ENCODE data around the gene LHPP.

Gene LHPP

DNA sequence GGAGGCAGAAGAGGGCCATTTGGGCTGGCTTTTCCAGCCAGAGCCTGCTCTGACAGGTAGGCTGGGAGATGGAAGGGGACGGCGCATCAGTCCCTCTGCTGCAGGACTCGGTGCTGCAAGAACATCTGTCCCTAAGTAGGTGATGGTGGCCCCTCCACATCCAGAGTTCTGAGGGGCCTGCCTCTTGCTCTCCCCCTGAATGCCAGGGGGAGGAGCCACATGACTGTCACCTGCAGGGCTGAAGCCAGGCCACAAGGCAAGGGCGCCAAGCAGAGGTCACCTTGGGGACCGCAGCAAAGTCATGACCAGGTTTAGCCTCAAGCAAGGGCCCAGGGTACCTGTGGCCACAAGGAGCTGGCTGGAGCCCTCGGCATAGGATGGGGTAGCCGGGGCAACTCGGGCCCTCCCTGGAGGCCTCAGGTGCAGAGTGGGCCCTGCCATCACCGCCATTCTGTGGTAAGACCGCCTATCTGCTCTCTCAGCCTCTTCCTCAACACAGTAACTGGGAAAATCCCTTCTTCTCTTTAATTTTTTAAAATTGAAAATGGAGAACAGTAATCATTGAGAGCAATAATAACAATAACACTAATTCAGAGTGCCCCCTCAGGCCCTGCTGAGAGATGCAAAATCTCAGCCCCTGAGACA is 183.3 kb downstream of the LHPP start:
- DNase-seq (ENCODE audit: low spot score): no peak

GRCh38 chr10:124645467-124646095 is 184.0 kb downstream of the LHPP start:
- DNase-seq (ENCODE audit: low spot score): no peak

- DNase-seq (ENCODE audit: low spot score): no peak
These were observed 185.1 kb downstream of the LHPP start for GRCh38 chr10:124646483-124647352.

GRCh38 chr10:124647421-124648130 is 186.0 kb downstream of the LHPP start:
- no peak for DNase-seq (ENCODE audit: low spot score)

DNA sequence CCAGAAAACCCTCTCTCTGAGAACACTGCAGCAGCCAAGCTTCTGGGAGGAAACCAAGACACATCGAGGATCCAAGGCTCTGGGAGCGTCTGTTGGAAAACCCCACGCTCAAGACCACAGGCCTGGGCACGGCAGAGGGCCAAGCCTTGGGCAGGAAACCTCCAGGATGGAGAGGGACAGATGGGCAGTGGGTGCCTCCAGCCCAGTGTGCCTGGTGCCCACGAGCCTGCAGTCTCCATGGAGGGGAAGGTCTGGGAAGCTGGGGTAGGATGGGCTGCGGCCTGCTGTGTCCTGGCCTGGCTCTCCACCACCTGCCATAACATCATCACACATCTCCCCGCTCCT is 186.5 kb downstream of the LHPP start:
- no peak for DNase-seq (ENCODE audit: low spot score)

GRCh38 chr10:124648738-124649137 is 187.1 kb downstream of the LHPP start:
- DNase-seq (ENCODE audit: low spot score): peak; percentile 87

DNA sequence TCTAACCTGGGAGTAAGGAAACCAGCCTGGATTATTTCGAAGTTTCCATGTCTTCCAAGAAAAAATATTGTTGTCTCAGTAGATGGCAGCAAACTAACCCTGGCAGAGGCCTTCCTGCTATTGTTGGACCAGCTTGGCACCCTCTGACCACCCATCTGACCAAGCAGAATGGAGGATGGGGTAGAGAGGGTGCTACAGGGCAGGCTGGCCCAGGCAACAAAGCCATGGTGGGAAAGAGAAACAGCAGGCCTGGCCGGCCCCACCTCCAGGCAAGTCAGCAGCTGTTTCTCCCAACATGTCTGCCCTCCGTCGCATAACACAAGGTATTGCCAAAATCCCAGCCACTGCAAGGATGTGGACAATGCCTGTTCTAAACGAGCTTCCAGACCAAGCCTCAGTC is 187.6 kb downstream of the LHPP start:
- DNase-seq (ENCODE audit: low spot score): peak; percentile 83

DNA sequence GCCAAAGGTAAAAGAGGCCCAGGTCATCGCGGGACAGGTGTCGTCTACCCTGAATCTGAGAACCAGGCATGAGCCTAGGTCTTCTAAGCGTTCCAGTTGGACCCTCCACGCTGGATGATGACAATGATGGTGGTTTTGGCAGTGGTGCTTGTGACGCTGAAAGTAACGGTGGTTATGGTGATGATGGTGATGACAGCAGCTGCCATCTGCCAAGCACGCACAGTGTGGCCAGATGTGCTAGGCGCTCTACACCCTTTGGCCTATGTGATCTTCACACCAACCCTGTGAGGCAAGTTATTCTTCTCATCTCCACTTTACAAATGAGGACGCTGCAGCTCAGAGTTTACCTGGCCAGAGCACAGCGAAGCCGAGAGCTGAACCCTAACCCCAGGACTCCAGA is 188.6 kb downstream of the LHPP start:
- DNase-seq (ENCODE audit: low spot score): no peak

GRCh38 chr10:124650820-124651401 is 189.3 kb downstream of the LHPP start:
- no peak for DNase-seq (ENCODE audit: low spot score)

DNA sequence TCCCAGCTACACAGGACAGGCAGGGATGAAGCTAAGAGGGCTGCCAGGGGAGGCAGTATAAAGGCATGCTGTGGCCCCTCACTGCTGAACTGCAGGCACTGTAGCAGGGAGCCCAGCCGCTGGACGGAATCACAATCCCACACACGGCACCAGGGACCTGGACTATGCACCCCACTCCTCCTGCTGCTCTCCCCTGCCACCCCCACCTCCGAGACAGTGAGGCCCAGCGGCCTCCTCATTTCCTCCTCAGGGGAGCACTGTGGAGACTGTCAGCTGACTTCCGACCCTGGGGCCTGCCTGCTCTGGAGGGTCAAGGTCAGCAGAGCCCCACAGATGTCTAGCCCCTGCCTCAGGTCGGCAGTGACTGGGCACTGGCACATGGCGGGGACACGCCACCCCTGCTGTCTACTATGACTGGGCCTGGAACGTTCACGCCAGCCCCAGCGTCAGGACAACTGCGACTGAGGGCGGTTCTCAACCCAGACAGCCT is 189.8 kb downstream of the LHPP start:
- DNase-seq (ENCODE audit: low spot score): no peak

- DNase-seq (ENCODE audit: low spot score): no peak
These were observed 190.6 kb downstream of the LHPP start for GRCh38 chr10:124652200-124652599.

DNA sequence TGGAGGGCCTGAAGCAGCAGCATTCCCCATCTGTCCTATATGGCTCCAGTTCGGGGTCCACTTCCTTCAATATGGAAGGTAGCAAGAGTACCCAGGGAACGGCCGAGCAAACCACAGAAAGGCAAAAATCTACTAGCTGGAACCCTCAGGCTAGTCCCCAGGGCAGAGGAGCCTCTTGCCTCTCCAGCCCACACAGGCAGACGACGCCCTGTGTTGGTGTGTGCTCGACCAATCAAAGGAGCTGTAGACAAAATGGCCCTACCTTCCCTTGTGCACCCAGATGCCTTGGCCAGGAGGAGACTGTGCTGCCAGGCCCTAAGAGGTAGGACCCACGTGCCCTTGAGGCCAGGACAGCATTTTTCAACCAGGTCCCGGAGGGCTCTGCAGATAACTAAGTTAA is 191.1 kb downstream of the LHPP start:
- no peak for DNase-seq (ENCODE audit: low spot score)

DNA sequence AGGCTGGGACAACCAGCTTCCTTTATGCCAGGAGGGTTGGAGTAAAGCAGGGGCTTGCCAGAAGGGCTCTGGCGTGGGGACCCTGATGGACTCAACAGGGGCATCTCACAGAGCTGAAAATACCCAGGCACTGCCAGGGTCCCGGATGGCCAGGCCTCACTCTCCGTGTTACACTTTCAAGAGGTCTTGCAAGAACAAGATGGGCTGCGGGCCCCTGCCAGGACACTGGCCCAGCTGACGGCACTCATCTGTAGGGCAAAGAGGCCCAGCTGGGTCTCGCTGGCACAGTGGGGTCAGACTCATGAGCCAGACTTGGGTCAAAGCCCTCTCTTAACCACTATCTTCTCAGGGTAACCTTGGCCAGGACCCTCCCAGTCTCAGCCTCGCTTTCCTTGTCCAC is 191.7 kb downstream of the LHPP start:
- no peak for DNase-seq (ENCODE audit: low spot score)

- no peak for DNase-seq (ENCODE audit: low spot score)
These were observed 192.4 kb downstream of the LHPP start for GRCh38 chr10:124653811-124654651.

GRCh38 chr10:124654686-124655085 is 193.1 kb downstream of the LHPP start:
- DNase-seq (ENCODE audit: low spot score): no peak

DNA sequence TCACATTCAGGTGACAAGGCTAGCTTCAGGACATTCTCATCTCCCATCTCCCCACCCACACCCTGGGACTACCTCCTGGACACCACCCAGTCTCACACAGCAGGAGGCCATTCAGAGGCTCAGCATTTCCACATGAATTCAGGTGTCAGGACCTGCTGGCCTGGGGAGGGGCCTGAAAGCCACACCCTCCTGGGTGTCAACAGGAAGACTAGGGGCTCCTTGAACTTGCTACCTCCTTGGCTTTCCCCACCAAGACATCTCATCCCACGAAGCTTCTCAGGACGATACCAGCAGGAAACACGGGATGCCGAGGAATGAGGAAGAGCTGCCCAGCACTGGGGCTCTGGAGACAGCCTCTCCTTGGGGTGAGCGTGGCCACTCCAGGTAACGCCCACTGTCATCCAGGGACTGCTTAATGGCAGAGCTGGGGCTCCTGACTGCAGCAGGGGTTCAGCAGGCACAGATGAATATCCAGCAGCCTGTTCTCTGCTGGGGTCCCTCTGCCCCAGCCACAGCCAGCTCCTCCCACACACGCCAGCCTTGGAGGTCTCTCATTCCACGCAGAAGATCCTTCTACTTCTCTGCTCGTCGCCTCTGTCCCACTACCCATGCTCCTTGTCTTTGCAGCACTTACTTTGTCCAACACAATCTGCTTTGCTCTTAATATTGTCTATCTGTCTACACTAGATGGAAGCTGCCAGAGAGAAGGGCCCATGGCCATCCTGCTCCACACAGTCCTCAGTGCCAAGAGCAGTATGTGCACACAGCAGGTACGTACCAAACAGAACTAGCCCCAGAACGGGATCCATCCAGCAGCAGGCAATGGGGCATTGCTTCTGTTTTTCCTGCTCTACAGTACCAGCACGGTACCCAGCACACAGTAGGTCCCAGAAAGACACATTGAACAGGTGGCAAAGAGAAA is 193.8 kb downstream of the LHPP start:
- no peak for DNase-seq (ENCODE audit: low spot score)

- no peak for DNase-seq (ENCODE audit: low spot score)
These were observed 194.5 kb downstream of the LHPP start for GRCh38 chr10:124656113-124656490.

DNA sequence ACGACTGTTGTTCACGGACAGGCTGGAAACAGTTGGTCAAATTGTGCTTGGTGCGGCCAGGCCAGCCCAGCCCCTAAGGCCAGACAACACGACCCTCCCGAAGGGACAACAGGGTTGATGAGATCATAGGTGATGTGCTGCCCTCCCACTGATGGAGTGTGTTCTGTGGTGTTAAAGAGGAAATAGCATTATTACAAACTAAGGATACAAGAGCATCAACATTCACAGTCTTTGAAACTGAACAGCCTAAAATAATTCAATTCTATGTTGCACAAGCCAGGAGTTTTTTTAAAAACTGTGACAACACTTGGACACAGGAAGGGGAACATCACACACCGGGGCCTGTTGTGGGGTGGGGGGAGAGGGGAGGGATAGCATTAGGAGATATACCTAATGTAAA is 194.9 kb downstream of the LHPP start:
- no peak for DNase-seq (ENCODE audit: low spot score)

GRCh38 chr10:124657806-124658205 is 196.2 kb downstream of the LHPP start:
- no peak for DNase-seq (ENCODE audit: low spot score)
